ENCODE data around the gene DGKD.

Gene DGKD

DNA sequence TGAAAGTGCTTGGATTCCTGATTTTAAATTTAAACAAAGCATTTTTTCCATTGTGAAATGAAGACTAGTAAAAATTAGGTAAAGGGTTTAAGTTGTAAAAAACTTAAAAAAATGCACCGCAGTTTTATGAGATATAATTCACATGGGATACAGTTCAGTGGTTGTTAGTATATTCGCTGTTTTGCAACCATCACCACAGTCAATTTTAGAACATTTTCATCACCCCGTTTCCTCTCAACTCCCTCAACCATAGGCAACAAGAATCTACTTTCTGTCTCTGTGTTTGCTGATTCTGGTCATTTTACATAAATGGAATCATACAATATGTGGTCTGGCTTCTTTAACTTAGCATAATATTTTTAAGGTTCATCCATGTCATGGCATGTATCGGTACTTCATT is 4.0 kb downstream of the DGKD start:
- Histone ChIP-seq H3K27me3 (ENCODE audit: insufficient read depth, low read length) (no peaks in the 10 kb centered on the region), H3K36me3 (ENCODE audit: insufficient read depth, low read length) (no peaks in the 10 kb centered on the region)

DNA sequence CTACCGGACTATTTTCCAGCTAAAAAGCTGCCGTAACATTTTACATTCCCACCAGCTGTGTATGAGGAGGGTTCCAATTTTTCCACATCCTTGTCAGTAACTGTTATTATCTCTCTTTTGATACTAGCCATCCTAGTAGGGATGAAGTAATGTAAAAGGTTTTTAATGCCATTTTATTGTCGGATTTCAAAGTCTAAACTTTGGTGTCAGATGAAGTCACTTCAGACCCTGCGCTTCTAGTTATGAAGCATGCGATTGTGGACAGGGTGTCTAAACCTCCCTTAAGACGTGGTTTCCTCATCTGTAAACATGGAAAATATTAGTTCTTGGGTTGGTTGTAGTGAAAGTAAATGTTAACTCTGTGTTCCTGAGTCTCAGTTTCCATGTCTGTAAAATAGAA is 4.7 kb downstream of the DGKD start:
- Histone ChIP-seq H3K27me3 (ENCODE audit: insufficient read depth, low read length) (no peaks in the 10 kb centered on the region), H2AFZ (ENCODE audit: low read depth, low read length) (no peak overlapping the region), H3K9me3 (ENCODE audit: low read length) (peaks cover 4% of the 10 kb centered on the region), H3K4me3 (ENCODE audit: low read length) (no peak overlapping the region), H3K4me1 (ENCODE audit: insufficient read depth, low read length) (peaks cover 7% of the 10 kb centered on the region), H3K36me3 (ENCODE audit: insufficient read depth, low read length) (peaks cover 2% of the 10 kb centered on the region)

More for the DNA sequence above, 4.0 kb downstream of the DGKD start:
- no peak overlapping the region for H3K4me3 ChIP-seq (ENCODE audit: low read length)
- no peak overlapping the region for H2AFZ ChIP-seq (ENCODE audit: low read depth, low read length)
- peaks cover 1% of the 10 kb centered on the region for H3K9me3 ChIP-seq (ENCODE audit: low read length)
- H3K4me1 ChIP-seq (ENCODE audit: insufficient read depth, low read length): peaks cover 7% of the 10 kb centered on the region

DNA sequence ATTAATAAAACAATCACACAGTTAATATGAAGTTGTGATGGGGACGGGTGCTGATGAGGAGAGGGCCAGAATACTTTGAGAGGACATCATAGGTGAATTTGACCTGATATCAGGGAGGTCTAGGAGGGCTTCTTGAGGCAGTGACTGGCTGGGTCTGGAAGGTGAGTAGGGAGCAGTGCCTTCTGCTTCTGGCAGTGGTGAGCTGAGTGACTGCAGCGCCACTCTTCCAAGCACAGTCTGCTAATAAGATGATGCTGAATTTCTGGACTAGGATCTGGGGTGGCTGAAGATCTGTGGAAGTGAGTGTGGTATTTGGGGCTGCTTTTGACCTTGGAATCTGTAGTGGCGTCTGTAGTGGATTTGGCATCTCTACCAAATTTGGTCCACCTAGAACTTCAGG is 5.5 kb downstream of the DGKD start:
- no peaks in the 10 kb centered on the region for H3K27me3 ChIP-seq (ENCODE audit: insufficient read depth, low read length)
- H3K4me3 ChIP-seq (ENCODE audit: low read length): no peak overlapping the region

DNA sequence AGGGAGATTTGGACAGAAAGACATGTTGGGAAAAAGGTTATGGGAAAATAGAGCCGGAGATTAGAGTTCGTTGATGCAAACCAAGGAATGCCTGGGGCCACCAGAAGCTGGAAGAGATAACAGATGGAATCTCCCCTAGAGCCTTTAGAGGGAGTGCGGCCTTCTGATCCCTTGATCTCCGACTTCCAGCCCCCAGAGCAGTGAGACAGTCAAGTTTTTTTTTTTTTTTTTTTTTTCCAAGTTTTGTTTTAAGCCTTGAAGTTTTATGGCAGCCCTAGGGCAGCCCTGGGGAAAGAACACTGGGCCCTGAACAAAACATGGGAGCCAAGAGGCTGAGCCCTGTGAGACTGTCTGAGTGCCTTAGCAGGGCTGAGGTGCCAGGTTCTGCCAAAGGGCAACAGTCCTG is 6.5 kb downstream of the DGKD start:
- Histone ChIP-seq H3K9me3 (ENCODE audit: low read length) (peaks cover 4% of the 10 kb centered on the region), H3K4me3 (ENCODE audit: low read length) (no peak overlapping the region), H3K36me3 (ENCODE audit: insufficient read depth, low read length) (peaks cover 2% of the 10 kb centered on the region), H3K27me3 (ENCODE audit: insufficient read depth, low read length) (no peaks in the 10 kb centered on the region), H2AFZ (ENCODE audit: low read depth, low read length) (no peak overlapping the region), H3K4me1 (ENCODE audit: insufficient read depth, low read length) (no peaks in the 10 kb centered on the region)

More for the DNA sequence above, 5.5 kb downstream of the DGKD start:
- peaks cover 7% of the 10 kb centered on the region for H3K4me1 ChIP-seq (ENCODE audit: insufficient read depth, low read length)
- peaks cover 4% of the 10 kb centered on the region for H3K9me3 ChIP-seq (ENCODE audit: low read length)
- no peak overlapping the region for H2AFZ ChIP-seq (ENCODE audit: low read depth, low read length)
- peaks cover 2% of the 10 kb centered on the region for H3K36me3 ChIP-seq (ENCODE audit: insufficient read depth, low read length)

DNA sequence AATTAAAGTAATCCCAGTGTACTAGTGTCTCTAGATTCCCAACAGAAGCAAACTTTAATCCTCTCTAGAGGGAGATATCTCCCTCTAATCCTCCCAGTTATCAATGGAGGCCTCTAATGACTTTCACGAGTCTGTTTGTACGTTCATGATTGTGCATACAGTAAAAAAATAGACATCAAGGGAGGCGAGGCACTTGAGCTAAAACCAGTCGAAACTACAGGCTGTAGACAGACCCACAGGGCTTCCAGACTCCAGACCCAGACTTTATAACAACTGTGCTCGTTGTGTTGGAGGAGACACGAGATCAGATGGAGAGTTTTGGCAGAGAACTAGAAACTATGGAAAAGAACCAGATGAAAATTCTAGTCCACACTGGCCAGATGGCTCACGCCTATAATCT is 7.0 kb downstream of the DGKD start:
- H2AFZ ChIP-seq (ENCODE audit: low read depth, low read length): no peak overlapping the region
- H3K4me3 ChIP-seq (ENCODE audit: low read length): no peak overlapping the region
- peaks cover 2% of the 10 kb centered on the region for H3K36me3 ChIP-seq (ENCODE audit: insufficient read depth, low read length)

DNA sequence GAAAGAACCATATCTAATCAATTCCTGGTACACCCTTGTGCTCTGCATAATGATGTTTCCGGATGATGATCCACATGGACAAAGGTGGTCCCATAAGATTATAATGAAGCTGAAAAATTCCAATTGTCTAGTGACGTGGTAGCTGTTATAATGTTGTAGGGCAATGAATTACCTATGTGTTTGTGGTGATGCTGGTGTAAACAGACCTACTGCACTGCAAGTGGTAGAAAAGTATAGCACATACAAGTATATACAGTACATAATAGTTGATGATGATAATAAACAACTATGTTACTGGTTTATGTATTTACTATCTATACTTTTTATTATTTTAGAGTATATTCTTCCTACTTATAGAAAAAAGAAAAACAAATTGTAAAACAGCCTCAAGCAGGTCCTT is 8.4 kb downstream of the DGKD start:
- Histone ChIP-seq H2AFZ (ENCODE audit: low read depth, low read length) (no peak overlapping the region), H3K4me3 (ENCODE audit: low read length) (no peak overlapping the region), H3K27me3 (ENCODE audit: insufficient read depth, low read length) (no peaks in the 10 kb centered on the region), H3K36me3 (ENCODE audit: insufficient read depth, low read length) (peaks cover 2% of the 10 kb centered on the region), H3K4me1 (ENCODE audit: insufficient read depth, low read length) (no peaks in the 10 kb centered on the region), H3K9me3 (ENCODE audit: low read length) (peaks cover 4% of the 10 kb centered on the region)

More for the DNA sequence above, 7.0 kb downstream of the DGKD start:
- Histone ChIP-seq H3K27me3 (ENCODE audit: insufficient read depth, low read length) (no peaks in the 10 kb centered on the region), H3K4me1 (ENCODE audit: insufficient read depth, low read length) (no peaks in the 10 kb centered on the region), H3K9me3 (ENCODE audit: low read length) (peaks cover 4% of the 10 kb centered on the region)

DNA sequence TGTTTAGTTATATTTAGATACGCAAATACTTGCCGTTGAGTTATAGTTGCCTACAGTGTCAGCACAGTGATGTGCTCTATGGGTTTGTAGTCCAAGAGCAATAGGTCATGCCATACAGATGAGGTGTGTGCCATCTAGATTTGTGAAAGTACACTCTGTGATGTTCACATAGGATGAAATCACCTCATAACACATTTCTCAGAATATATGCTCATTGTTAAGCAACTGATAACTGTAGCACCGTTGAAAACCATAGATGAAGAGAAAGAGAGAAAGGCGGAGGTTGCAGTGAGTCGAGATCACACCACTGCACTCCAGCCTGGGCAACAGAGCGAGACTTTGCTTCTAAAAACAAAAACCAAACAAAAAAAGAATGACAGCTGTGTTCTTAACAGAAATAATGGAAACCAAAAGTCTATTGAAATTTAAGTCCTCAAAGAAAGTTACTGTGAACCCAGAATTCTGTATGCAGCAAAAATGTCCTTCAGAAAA is 9.5 kb downstream of the DGKD start:
- Histone ChIP-seq H3K36me3 (ENCODE audit: insufficient read depth, low read length) (peaks cover 2% of the 10 kb centered on the region), H2AFZ (ENCODE audit: low read depth, low read length) (no peak overlapping the region), H3K4me3 (ENCODE audit: low read length) (no peak overlapping the region), H3K9me3 (ENCODE audit: low read length) (peaks cover 4% of the 10 kb centered on the region), H3K27me3 (ENCODE audit: insufficient read depth, low read length) (no peaks in the 10 kb centered on the region), H3K4me1 (ENCODE audit: insufficient read depth, low read length) (no peaks in the 10 kb centered on the region)

DNA sequence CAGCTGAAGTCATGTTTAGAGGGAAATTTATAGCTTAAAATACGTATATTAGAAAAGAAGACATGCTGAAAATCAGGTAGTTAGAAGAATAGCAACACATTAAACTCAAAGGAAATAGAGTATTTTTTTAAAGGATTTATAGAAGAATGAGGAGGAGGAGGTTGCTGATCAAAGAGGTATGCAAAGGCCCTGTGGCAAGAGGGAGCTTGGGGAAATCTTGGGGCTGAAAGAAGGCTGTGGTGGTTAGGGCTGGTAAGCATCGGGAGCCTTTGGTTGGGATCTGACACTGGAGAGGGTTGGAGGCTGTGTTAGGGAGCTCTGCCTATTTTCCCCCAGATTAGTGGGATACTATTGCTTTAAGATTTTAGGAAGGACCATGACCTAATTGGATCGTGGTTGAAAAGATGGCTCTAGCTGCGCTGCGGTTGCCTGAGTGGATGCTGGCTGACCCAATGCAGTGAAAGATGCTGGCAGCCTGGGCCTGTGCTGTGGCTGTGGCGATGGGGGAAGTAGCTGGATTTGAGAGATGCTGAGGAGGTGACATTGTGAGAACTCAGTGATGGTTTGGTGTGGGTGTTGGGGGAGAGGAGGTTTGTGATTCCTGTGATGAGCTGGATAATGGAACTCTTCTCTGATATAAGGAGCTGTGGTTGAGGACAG is 11.7 kb downstream of the DGKD start:
- Histone ChIP-seq H3K4me1 (ENCODE audit: insufficient read depth, low read length) (no peaks in the 10 kb centered on the region), H2AFZ (ENCODE audit: low read depth, low read length) (no peak overlapping the region), H3K36me3 (ENCODE audit: insufficient read depth, low read length) (peaks cover 2% of the 10 kb centered on the region), H3K27me3 (ENCODE audit: insufficient read depth, low read length) (no peaks in the 10 kb centered on the region), H3K4me3 (ENCODE audit: low read length) (no peak overlapping the region), H3K9me3 (ENCODE audit: low read length) (peaks cover 6% of the 10 kb centered on the region)

DNA sequence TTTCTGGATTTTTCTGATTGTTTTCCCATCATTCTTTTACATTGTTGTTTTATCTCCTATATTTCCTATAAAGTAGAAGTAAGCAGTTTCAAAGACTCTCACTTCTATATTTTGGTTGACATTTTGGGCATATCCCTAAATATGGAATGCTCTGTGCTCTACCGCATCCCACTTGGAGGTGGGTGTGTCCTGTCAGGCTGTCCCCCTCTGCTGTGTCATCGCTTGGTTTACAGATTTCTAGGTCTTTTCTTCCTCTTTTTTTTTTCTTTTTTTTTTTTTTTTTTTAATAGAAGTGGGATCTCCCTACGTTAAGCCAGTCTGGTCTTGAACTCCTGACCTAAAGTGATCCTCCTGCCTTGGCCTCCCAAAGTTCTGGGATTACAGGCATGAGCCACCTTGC is 13.3 kb downstream of the DGKD start:
- no peak overlapping the region for H2AFZ ChIP-seq (ENCODE audit: low read depth, low read length)
- no peaks in the 10 kb centered on the region for H3K27me3 ChIP-seq (ENCODE audit: insufficient read depth, low read length)
- no peaks in the 10 kb centered on the region for H3K4me1 ChIP-seq (ENCODE audit: insufficient read depth, low read length)
- H3K4me3 ChIP-seq (ENCODE audit: low read length): no peak overlapping the region
- H3K36me3 ChIP-seq (ENCODE audit: insufficient read depth, low read length): peaks cover 5% of the 10 kb centered on the region
- H3K9me3 ChIP-seq (ENCODE audit: low read length): peaks cover 6% of the 10 kb centered on the region

DNA sequence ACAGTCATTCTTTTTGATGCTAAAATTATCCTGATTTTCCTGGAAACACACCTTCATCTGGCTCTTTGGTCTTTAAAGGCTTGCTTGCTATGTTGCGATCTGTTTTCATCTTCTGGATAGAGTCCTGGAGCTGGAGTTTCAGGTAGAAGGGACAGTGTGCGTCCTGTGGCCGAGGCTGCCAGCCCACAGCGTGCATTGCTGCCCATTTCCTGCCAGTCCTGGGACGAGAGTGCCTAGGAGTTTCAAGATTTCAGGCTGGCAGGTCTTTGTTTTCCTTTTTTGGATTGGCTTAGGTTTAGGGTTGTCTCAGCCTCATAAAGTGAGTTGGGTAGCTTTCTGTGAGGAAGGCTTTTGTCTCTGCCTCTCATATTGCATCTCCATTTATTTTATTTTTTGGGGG is 14.5 kb downstream of the DGKD start:
- Histone ChIP-seq H3K36me3 (ENCODE audit: insufficient read depth, low read length) (peaks cover 5% of the 10 kb centered on the region), H3K27me3 (ENCODE audit: insufficient read depth, low read length) (no peaks in the 10 kb centered on the region), H3K4me3 (ENCODE audit: low read length) (no peak overlapping the region), H2AFZ (ENCODE audit: low read depth, low read length) (no peak overlapping the region), H3K9me3 (ENCODE audit: low read length) (peaks cover 3% of the 10 kb centered on the region), H3K4me1 (ENCODE audit: insufficient read depth, low read length) (no peaks in the 10 kb centered on the region)

DNA sequence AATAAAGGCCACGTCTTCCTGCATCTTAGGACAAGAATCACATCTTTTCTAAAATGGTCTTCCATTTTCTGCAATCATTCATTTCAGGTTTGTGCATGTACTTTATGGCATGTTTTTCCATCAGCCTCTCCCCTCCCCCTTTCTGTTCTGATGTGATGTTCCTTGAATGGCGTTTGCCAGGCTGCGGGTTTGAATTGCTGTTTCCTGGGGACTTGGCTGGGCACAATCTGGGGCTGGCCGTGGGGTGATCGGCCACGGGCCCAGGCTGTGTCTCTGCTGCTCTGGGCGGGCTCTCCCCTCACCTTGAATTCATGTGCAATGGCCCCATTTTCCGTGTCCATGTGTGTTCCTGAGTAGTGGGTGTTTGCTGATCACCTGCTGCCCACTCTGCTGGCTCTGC is 15.2 kb downstream of the DGKD start:
- H3K4me3 ChIP-seq (ENCODE audit: low read length): no peak overlapping the region
- H3K9me3 ChIP-seq (ENCODE audit: low read length): peaks cover 2% of the 10 kb centered on the region

DNA sequence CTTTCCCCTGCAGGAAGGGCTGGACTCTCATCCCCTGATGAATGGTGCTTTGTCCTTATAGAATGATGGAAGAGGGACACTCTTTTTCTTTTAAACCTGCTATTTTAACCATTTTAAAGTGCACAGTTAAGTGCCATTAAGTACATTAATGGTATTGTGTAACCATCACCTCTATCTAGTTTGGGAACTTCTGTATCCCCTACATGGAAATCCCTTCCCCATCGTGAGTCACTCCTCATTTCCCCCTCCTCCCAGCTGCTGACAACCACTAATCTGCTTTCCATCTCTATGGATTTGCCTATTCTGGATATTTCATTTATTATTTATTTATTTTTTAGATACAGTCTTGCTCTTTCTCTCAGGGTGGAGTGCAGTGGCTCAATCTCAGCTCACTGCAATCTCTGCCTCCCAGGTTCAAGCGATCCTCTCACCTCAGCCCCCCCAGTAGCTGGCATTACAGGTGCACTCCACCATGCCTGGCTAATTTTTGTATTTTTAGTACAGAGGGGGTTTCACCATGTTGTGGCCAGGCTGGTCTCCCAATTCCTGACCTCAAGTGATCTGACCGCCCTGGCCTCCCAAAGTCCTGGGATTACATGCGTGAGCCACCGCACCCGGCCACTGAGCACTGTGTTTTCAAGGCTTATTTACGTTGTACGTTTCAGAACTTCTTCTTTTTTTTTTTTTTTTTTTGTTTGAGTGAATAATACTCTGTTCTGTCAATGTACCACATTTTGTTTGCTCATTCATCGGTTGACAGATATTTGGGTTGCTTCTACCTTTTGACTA is 15.8 kb downstream of the DGKD start:
- peaks cover 5% of the 10 kb centered on the region for H3K36me3 ChIP-seq (ENCODE audit: insufficient read depth, low read length)
- H2AFZ ChIP-seq (ENCODE audit: low read depth, low read length): no peak overlapping the region
- H3K4me1 ChIP-seq (ENCODE audit: insufficient read depth, low read length): no peaks in the 10 kb centered on the region
- H3K4me3 ChIP-seq (ENCODE audit: low read length): no peak overlapping the region
- H3K27me3 ChIP-seq (ENCODE audit: insufficient read depth, low read length): no peaks in the 10 kb centered on the region
- H3K9me3 ChIP-seq (ENCODE audit: low read length): peaks cover 2% of the 10 kb centered on the region

More for the DNA sequence above, 15.2 kb downstream of the DGKD start:
- Histone ChIP-seq H3K4me1 (ENCODE audit: insufficient read depth, low read length) (no peaks in the 10 kb centered on the region), H2AFZ (ENCODE audit: low read depth, low read length) (no peak overlapping the region), H3K36me3 (ENCODE audit: insufficient read depth, low read length) (peaks cover 5% of the 10 kb centered on the region), H3K27me3 (ENCODE audit: insufficient read depth, low read length) (no peaks in the 10 kb centered on the region)

DNA sequence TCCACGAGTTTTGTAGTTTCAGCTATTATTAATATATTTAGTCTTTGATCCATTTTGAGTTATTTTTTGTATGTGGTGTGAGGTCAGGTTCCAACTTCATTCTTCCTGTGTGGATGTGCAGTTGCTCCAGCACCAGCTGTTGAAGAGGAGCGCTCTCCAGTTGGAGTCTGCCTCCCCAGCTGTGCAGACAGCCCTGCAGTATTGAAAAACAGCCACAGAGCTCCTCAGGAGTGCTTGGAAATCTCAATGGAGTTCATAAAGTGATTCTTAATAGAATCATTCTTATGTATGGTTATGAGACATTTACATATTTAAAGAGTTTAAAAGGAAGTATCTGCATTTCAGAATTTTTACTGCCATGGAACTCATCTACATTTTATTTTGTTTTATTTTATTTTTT is 17.3 kb downstream of the DGKD start:
- no peaks in the 10 kb centered on the region for H3K27me3 ChIP-seq (ENCODE audit: insufficient read depth, low read length)
- no peaks in the 10 kb centered on the region for H3K4me1 ChIP-seq (ENCODE audit: insufficient read depth, low read length)
- no peak overlapping the region for H3K4me3 ChIP-seq (ENCODE audit: low read length)
- H3K36me3 ChIP-seq (ENCODE audit: insufficient read depth, low read length): peaks cover 5% of the 10 kb centered on the region
- H2AFZ ChIP-seq (ENCODE audit: low read depth, low read length): no peak overlapping the region
- peaks cover 2% of the 10 kb centered on the region for H3K9me3 ChIP-seq (ENCODE audit: low read length)

Data from neuron (in vitro differentiated cells).